IPS-15b (cell line): ENCODE measurements around the gene LYPD6B.

Experiments used
- H3K27me3 ChIP-seq: one replicate; pipeline ENCODE4 v1.6.1; 2013; ENCODE audit warnings: low read length; ENCODE audit not compliant: control insufficient read depth, insufficient read depth
- H3K36me3 ChIP-seq: one replicate; pipeline ENCODE4 v1.6.1; 2013; ENCODE audit warnings: low read length; ENCODE audit not compliant: control insufficient read depth, insufficient read depth
- H3K4me1 ChIP-seq: one replicate; pipeline ENCODE4 v1.6.1; 2013; ENCODE audit warnings: mild to moderate bottlenecking, low read length; ENCODE audit not compliant: control insufficient read depth, insufficient read depth
- H3K4me3 ChIP-seq: one replicate; pipeline ENCODE4 v1.5.1; 2013; ENCODE audit warnings: low read depth, low read length
- H3K9ac ChIP-seq: one replicate; pipeline ENCODE4 v1.6.1; 2013; ENCODE audit warnings: low read depth, mild to moderate bottlenecking, low read length
- H3K9me3 ChIP-seq: one replicate; pipeline ENCODE4 v1.6.1; 2013; ENCODE audit warnings: mild to moderate bottlenecking, low read length; ENCODE audit not compliant: control insufficient read depth, insufficient read depth

LYPD6B gene

GRCh38 chr2:149050188-149050587, 11.7 kb downstream of the LYPD6B start:
- Histone ChIP-seq H3K9ac (no peak overlapping the region), H3K4me1 (no peaks in the 10 kb centered on the region), H3K4me3 (no peak overlapping the region), H3K27me3 (no peaks in the 10 kb centered on the region), H3K36me3 (no peaks in the 10 kb centered on the region), H3K9me3 (no peaks in the 10 kb centered on the region)

GRCh38 chr2:149055751-149056150, 17.3 kb downstream of the LYPD6B start:
- no peaks in the 10 kb centered on the region for H3K4me1 ChIP-seq
- H3K4me3 ChIP-seq: no peak overlapping the region
- no peaks in the 10 kb centered on the region for H3K36me3 ChIP-seq
- no peak overlapping the region for H3K9ac ChIP-seq
- H3K9me3 ChIP-seq: no peaks in the 10 kb centered on the region
- H3K27me3 ChIP-seq: no peaks in the 10 kb centered on the region

GRCh38 chr2:149056541-149057255, 18.2 kb downstream of the LYPD6B start:
- no peaks in the 10 kb centered on the region for H3K36me3 ChIP-seq
- H3K9ac ChIP-seq: no peak overlapping the region
- no peaks in the 10 kb centered on the region for H3K9me3 ChIP-seq
- H3K27me3 ChIP-seq: no peaks in the 10 kb centered on the region
- no peaks in the 10 kb centered on the region for H3K4me1 ChIP-seq
- H3K4me3 ChIP-seq: no peak overlapping the region

- Histone ChIP-seq H3K27me3 (no peaks in the 10 kb centered on the region), H3K4me3 (no peak overlapping the region), H3K36me3 (no peaks in the 10 kb centered on the region)
Measured at GRCh38 chr2:149057401-149057800, 18.9 kb downstream of the LYPD6B start.

DNA sequence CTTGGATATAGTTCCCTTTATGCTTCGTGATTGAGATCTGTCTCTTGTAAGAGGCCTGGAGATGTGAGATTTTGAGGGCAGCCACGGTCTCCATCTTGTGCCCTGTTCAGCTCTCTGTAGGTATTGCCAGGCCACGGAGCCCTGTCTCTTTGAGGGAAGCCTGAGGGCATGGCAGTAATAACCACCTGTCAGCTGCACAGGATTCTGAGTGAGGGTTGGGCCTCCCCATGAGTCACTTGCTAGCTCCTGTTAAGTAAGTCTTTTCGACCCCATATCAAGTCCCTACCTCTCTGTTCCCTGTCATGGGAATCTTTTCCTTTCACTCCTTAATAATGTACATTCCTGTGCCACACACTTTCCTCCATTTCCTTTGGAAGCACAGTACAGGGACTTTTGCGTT, 20.4 kb downstream of the LYPD6B start:
- no peaks in the 10 kb centered on the region for H3K4me1 ChIP-seq
- no peak overlapping the region for H3K9ac ChIP-seq
- no peaks in the 10 kb centered on the region for H3K9me3 ChIP-seq

More at GRCh38 chr2:149057401-149057800, 18.9 kb downstream of the LYPD6B start:
- H3K9ac ChIP-seq: no peak overlapping the region
- no peaks in the 10 kb centered on the region for H3K4me1 ChIP-seq
- no peaks in the 10 kb centered on the region for H3K9me3 ChIP-seq

DNA sequence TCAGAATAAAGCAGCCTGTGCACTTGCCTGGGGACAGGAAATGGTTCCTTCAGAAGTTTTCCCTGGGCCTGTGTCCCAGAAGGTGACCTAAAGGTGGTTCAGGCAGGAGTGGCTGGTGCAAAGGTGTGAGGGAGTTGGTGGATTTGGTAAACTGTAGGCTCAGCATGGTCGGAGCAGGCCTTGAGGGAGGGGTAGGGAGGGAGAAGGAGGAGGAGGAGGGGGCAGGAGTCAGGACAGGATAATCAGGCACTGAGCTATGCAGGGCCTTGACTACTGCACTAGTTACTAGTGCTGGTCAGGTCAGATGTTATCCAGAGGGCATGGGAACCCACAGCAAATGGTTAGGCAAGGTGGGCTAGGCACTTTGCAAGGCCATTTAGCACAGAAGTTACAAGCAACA, 21.3 kb downstream of the LYPD6B start:
- Histone ChIP-seq H3K4me1 (no peaks in the 10 kb centered on the region), H3K36me3 (no peaks in the 10 kb centered on the region), H3K4me3 (no peak overlapping the region), H3K9ac (no peak overlapping the region), H3K9me3 (no peaks in the 10 kb centered on the region), H3K27me3 (no peaks in the 10 kb centered on the region)

More for the DNA sequence above, 20.4 kb downstream of the LYPD6B start:
- Histone ChIP-seq H3K27me3 (no peaks in the 10 kb centered on the region), H3K4me3 (no peak overlapping the region), H3K36me3 (no peaks in the 10 kb centered on the region)

GRCh38 chr2:149061133-149061745, 22.7 kb downstream of the LYPD6B start:
- Histone ChIP-seq H3K4me3 (no peak overlapping the region), H3K36me3 (no peaks in the 10 kb centered on the region), H3K27me3 (no peaks in the 10 kb centered on the region), H3K9ac (no peak overlapping the region), H3K4me1 (no peaks in the 10 kb centered on the region), H3K9me3 (no peaks in the 10 kb centered on the region)

DNA sequence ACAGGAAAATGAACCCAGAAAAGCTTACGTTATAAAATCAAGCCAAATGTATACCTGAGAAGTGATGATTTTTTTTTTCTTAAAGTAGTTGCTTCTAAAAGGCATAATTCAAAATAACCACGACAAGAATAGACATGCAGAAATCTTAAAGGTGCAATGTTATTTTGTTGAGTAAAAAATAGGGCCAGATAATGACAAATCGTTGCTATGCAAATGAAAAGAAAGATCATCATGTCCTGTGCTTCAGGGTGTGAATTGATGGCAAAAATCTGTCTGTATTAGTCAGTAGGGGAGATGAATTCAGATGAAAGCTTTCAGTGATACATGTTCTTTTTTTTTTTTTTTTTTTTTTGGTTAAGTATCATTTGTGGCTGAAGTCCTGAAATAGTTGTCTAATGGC, 24.0 kb downstream of the LYPD6B start:
- H3K4me1 ChIP-seq: no peaks in the 10 kb centered on the region
- no peak overlapping the region for H3K4me3 ChIP-seq
- no peaks in the 10 kb centered on the region for H3K27me3 ChIP-seq
- no peak overlapping the region for H3K9ac ChIP-seq
- H3K9me3 ChIP-seq: no peaks in the 10 kb centered on the region
- H3K36me3 ChIP-seq: no peaks in the 10 kb centered on the region

- no peaks in the 10 kb centered on the region for H3K9me3 ChIP-seq
- no peak overlapping the region for H3K4me3 ChIP-seq
- H3K9ac ChIP-seq: no peak overlapping the region
- no peaks in the 10 kb centered on the region for H3K36me3 ChIP-seq
- no peaks in the 10 kb centered on the region for H3K27me3 ChIP-seq
- H3K4me1 ChIP-seq: no peaks in the 10 kb centered on the region
Measured at GRCh38 chr2:149063177-149063576, 24.7 kb downstream of the LYPD6B start.

DNA sequence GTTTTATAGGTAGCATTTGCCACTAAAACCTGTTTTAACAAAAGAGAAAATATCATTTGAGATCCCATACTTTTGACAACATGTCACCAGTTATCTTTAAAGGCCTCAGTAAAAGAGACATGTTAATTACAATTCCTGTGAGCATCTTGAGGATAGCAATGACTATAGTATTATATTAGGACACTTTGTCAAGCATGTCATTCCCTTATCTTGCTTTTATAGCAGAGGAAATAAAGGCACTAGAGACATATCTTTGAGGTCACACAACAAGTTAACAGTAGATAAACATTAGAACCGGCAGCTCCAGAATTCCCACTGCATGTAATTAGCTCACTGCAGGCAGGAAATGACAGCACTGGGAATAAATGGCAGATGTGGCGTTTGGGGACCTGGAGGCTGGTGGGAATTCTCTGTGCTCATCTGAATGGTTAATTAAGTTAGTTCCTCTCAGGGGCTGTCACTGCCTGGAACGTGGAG, 25.9 kb downstream of the LYPD6B start:
- Histone ChIP-seq H3K27me3 (no peaks in the 10 kb centered on the region), H3K36me3 (no peaks in the 10 kb centered on the region), H3K9ac (no peak overlapping the region), H3K4me1 (no peaks in the 10 kb centered on the region), H3K9me3 (no peaks in the 10 kb centered on the region), H3K4me3 (no peak overlapping the region)

- no peaks in the 10 kb centered on the region for H3K36me3 ChIP-seq
- H3K9me3 ChIP-seq: no peaks in the 10 kb centered on the region
- H3K27me3 ChIP-seq: no peaks in the 10 kb centered on the region
- no peak overlapping the region for H3K9ac ChIP-seq
- H3K4me1 ChIP-seq: no peaks in the 10 kb centered on the region
- H3K4me3 ChIP-seq: no peak overlapping the region
Measured at GRCh38 chr2:149064856-149065630, 26.5 kb downstream of the LYPD6B start.
